ENCODE measurements around the gene FLII. TPM values are rescaled to one million over a fixed set of nuclear protein-coding genes. Genes with fewer than 3 reads are reported as not detected.

The FLII gene
- total RNA-seq, 1 donor from 2014 or later: 277 TPM

GRCh38 chr17:18198530-18198929 is 60.0 kb downstream of the FLII start:
- Histone ChIP-seq H3K27ac (no peak overlapping the region), H3K4me1 (peaks cover 59% of the 10 kb centered on the region), H3K36me3 (peaks cover 0 to 37% of the 10 kb centered on the region in 2 donors), H3K27me3 (no peaks in the 10 kb centered on the region), H3K9me3 (no peaks in the 10 kb centered on the region), H3K4me3 (no peak overlapping the region)
- intact Hi-C loops (cut with DNase I): no loop called here
- DNase-seq (ENCODE audit: extremely low spot score in 2 of 2): no peak
- TF ChIP-seq POLR2AphosphoS5 (IDR thresholded peaks at IDR 0.05; ENCODE audit: insufficient read depth in 1 of 2, low read depth in 1 of 2): no peak
- no peak for TF ChIP-seq CTCF (IDR thresholded peaks at IDR 0.05)
- no peak for TF ChIP-seq POLR2A (IDR thresholded peaks at IDR 0.05)

- peaks cover 68% of the 10 kb centered on the region for H3K4me1 ChIP-seq
- intact Hi-C loops (cut with DNase I): no loop called here
- no peak for TF ChIP-seq POLR2AphosphoS5 (IDR thresholded peaks at IDR 0.05; ENCODE audit: insufficient read depth in 1 of 2, low read depth in 1 of 2)
- TF ChIP-seq POLR2A (IDR thresholded peaks at IDR 0.05): no peak
- TF ChIP-seq CTCF (IDR thresholded peaks at IDR 0.05): no peak
- H3K27me3 ChIP-seq: no peaks in the 10 kb centered on the region
- H3K27ac ChIP-seq: no peak overlapping the region
- H3K9me3 ChIP-seq: no peaks in the 10 kb centered on the region
- no peak for DNase-seq (ENCODE audit: extremely low spot score in 2 of 2)
- H3K4me3 ChIP-seq: no peak overlapping the region
- H3K36me3 ChIP-seq: peaks cover 0 to 37% of the 10 kb centered on the region in 2 donors
These were observed 60.9 kb downstream of the FLII start for GRCh38 chr17:18197535-18198194.

- intact Hi-C loops (cut with DNase I): no loop called here
- H3K4me3 ChIP-seq: no peak overlapping the region
- DNase-seq (ENCODE audit: extremely low spot score in 2 of 2): no peak
- H3K27ac ChIP-seq: no peak overlapping the region
- peaks cover 87% of the 10 kb centered on the region for H3K4me1 ChIP-seq
- no peaks in the 10 kb centered on the region for H3K27me3 ChIP-seq
- H3K9me3 ChIP-seq: no peaks in the 10 kb centered on the region
- peaks cover 0 to 38% of the 10 kb centered on the region in 2 donors for H3K36me3 ChIP-seq
- TF ChIP-seq POLR2AphosphoS5 (IDR thresholded peaks at IDR 0.05; ENCODE audit: insufficient read depth in 1 of 2, low read depth in 1 of 2): no peak
- TF ChIP-seq POLR2A (IDR thresholded peaks at IDR 0.05): no peak
- TF ChIP-seq CTCF (IDR thresholded peaks at IDR 0.05): no peak
These were observed 63.3 kb downstream of the FLII start for GRCh38 chr17:18195246-18195645.

Other genes starting within 250 kb of the FLII start
- gene ATPAF2, start 219.6 kb downstream of the FLII start, total RNA-seq: 15.5 TPM
- gene GID4, start 219.3 kb downstream of the FLII start, total RNA-seq: 11.3 TPM
- gene DRG2, start 170.8 kb downstream of the FLII start, total RNA-seq: 40.8 TPM
- gene MYO15A, start 150.0 kb downstream of the FLII start, total RNA-seq: 6.1 TPM
- 77.3 TPM for gene ALKBH5, start 74.9 kb downstream of the FLII start, total RNA-seq
- gene LLGL1, start 33.1 kb downstream of the FLII start, total RNA-seq: 27.7 TPM
- gene MIEF2, start 1.9 kb upstream of the FLII start, total RNA-seq: 18.4 TPM
- gene TOP3A, start 56.3 kb upstream of the FLII start, total RNA-seq: 15.5 TPM
- gene SMCR8, start 56.6 kb upstream of the FLII start, total RNA-seq: 11.0 TPM
- 31.4 TPM for gene SHMT1, start 104.8 kb upstream of the FLII start, total RNA-seq
- gene EVPLL, start 119.0 kb upstream of the FLII start, total RNA-seq: 16.7 TPM
- 1.2 TPM for gene LGALS9C, start 218.1 kb upstream of the FLII start, total RNA-seq

Measured in vagina (tissue), 2 donors.